Measurements from ENCODE around the gene RBM15B. TPM values are rescaled to one million over a fixed set of nuclear protein-coding genes. Genes with fewer than 3 reads are reported as not detected.
A peak's percentile ranks its signal among the peaks of the same experiment; 100 is the strongest.

Gene RBM15B
- total RNA-seq, 1 experiment from 2014 or later = 61.1 TPM

DNA sequence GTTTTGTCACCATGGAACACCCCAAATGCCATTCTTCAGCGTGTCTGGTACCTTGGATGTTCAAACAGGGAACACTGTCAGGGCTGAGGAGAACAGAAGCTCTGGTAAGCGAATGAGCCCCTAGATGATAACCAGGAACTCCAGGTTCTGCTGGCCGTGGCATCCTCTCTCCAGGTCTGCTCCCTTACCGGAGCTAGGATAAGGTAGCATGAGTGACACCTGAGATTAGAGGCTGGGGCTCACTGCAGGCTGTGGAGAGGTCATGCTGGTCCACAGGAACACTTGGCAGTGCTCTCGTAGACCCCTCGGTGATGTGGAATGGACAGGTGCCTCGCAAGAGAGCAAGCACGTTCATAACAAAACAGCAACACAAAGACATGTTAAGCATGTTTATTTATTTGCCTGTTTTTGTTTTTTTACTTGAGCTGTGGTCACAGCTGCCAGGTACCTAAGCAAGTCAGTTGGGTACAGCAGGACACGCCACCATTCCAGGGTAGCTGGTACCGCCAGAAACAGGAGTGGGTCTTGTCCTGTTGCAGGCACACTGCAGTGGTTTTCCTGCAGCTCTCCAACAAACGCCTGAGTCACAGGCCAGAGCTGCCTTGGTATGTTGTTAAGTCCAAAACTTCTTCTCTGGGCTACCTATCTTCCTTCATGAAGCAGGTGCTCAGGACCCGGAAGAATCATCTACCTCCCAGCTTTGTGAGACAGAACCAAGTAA is 4.6 kb downstream of the RBM15B start:
- H2BK5ac ChIP-seq (ENCODE audit: insufficient read length, low read length) = no peak overlapping the region
- H2AFZ ChIP-seq (ENCODE audit: low read length) = no peak overlapping the region
- H3K4me1 ChIP-seq (ENCODE audit: insufficient read depth, low read length) = no peaks in the 10 kb centered on the region
- no CpG with 5 or more reads among the region's 12 CpGs for WGBS (ENCODE audit: extremely low coverage, insufficient read length, low lambda C conversion rate)
- H2BK15ac ChIP-seq (ENCODE audit: low read depth, low read length) = no peak overlapping the region
- H4K8ac ChIP-seq (replicated peaks; ENCODE audit: insufficient read length, low read depth, low read length) = no peak overlapping the region
- no peak overlapping the region for H3K4ac ChIP-seq (ENCODE audit: low read depth, low read length)
- H4K20me1 ChIP-seq (ENCODE audit: control insufficient read depth, insufficient read depth, insufficient read length) = no peaks in the 10 kb centered on the region
- H4K91ac ChIP-seq (ENCODE audit: insufficient read length, low read depth, low read length) = no peak overlapping the region
- H3K27me3 ChIP-seq (ENCODE audit: insufficient read depth, low read length) = no peaks in the 10 kb centered on the region
- peaks cover 8 to 9% of the 10 kb centered on the region in 2 experiments; a peak in 4 of 5 replicates for H3K9me3 Mint-ChIP-seq
- H3K27me3 Mint-ChIP-seq (ENCODE audit: low read depth) = no peaks in the 10 kb centered on the region
- H3K79me1 ChIP-seq (ENCODE audit: insufficient read depth, low read depth, low read length, poor library complexity, severe bottlenecking) = peaks cover 11% of the 10 kb centered on the region
- H3K4me3 Mint-ChIP-seq = no peak overlapping the region
- peak overlapping the region in 1 of 3 experiments; percentile 95; a peak in 2 of 7 replicates for H3K27ac Mint-ChIP-seq
- H3K27ac ChIP-seq (ENCODE audit: insufficient read length, low read depth, low read length) = no peak overlapping the region
- no peaks in the 10 kb centered on the region for H3K23me2 ChIP-seq (ENCODE audit: insufficient read length, low read depth, low read length, poor library complexity, severe bottlenecking)
- peaks cover 34 to 42% of the 10 kb centered on the region in 2 experiments for H3K4me1 Mint-ChIP-seq
- H2BK120ac ChIP-seq (ENCODE audit: low read depth, low read length, poor library complexity, severe bottlenecking) = no peak overlapping the region
- no peak overlapping the region for H2BK20ac ChIP-seq (ENCODE audit: low read depth, low read length, poor library complexity, severe bottlenecking)
- peaks cover 20% of the 10 kb centered on the region; the same call in 1 of the 2 replicates for H3K79me2 ChIP-seq (ENCODE audit: insufficient read depth, low read length)
- H3K56ac ChIP-seq (ENCODE audit: insufficient read length, low read depth, low read length) = no peak overlapping the region
- no peak overlapping the region for H2AK5ac ChIP-seq (ENCODE audit: insufficient read length, low read length)
- DNase-seq = no peak
- no peak overlapping the region for H3K23ac ChIP-seq (ENCODE audit: insufficient read length, low read depth, low read length)
- H3K18ac ChIP-seq (ENCODE audit: insufficient read length, low read depth, low read length) = no peak overlapping the region
- no peaks in the 10 kb centered on the region for H3K9me3 ChIP-seq (ENCODE audit: control insufficient read depth, low read depth, low read length)
- no peak overlapping the region for H4K5ac ChIP-seq (ENCODE audit: insufficient read length, low read depth, low read length)
- H3T11ph ChIP-seq (ENCODE audit: low read length) = no peak overlapping the region
- H2BK12ac ChIP-seq (ENCODE audit: insufficient read length, low read depth, low read length) = no peak overlapping the region
- TF ChIP-seq, protein P1, sequence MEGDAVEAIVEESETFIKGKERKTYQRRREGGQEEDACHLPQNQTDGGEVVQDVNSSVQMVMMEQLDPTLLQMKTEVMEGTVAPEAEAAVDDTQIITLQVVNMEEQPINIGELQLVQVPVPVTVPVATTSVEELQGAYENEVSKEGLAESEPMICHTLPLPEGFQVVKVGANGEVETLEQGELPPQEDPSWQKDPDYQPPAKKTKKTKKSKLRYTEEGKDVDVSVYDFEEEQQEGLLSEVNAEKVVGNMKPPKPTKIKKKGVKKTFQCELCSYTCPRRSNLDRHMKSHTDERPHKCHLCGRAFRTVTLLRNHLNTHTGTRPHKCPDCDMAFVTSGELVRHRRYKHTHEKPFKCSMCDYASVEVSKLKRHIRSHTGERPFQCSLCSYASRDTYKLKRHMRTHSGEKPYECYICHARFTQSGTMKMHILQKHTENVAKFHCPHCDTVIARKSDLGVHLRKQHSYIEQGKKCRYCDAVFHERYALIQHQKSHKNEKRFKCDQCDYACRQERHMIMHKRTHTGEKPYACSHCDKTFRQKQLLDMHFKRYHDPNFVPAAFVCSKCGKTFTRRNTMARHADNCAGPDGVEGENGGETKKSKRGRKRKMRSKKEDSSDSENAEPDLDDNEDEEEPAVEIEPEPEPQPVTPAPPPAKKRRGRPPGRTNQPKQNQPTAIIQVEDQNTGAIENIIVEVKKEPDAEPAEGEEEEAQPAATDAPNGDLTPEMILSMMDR (conservative IDR thresholded peaks at IDR 0.05) = no peak
- H3K36me3 Mint-ChIP-seq (ENCODE audit: insufficient read depth in 1 of 3, low read depth in 3 of 3) = peaks cover 41 to 71% (median 45%) of the 10 kb centered on the region in 3 experiments
- H3K14ac ChIP-seq (ENCODE audit: insufficient read depth, low read length) = no peak overlapping the region
- H3K4me2 ChIP-seq (ENCODE audit: insufficient read depth, insufficient read length, low read length) = no peak overlapping the region
- H3K9ac ChIP-seq (ENCODE audit: extremely low read depth, insufficient read length, low read length) = no peak overlapping the region
